NB4 (cell line): ENCODE data around the gene RNF40.

Source experiments
- CTCF ChIP-seq: IDR thresholded peaks from one replicate; pipeline ENCODE4 v1.5.1; 2012; ENCODE audit warnings: low read depth, low read length
- POLR2A ChIP-seq: IDR thresholded peaks from 2 replicates; pipeline ENCODE4 v1.6.1; 2011; ENCODE audit warnings: mild to moderate bottlenecking; ENCODE audit not compliant: insufficient read length; ENCODE audit errors: extremely low read depth
- TF ChIP-seq, protein P1 (sequence below): IDR thresholded peaks from 2 replicates; pipeline ENCODE4 v1.6.1; 2011; ENCODE audit warnings: low read depth, low read length

DNA sequence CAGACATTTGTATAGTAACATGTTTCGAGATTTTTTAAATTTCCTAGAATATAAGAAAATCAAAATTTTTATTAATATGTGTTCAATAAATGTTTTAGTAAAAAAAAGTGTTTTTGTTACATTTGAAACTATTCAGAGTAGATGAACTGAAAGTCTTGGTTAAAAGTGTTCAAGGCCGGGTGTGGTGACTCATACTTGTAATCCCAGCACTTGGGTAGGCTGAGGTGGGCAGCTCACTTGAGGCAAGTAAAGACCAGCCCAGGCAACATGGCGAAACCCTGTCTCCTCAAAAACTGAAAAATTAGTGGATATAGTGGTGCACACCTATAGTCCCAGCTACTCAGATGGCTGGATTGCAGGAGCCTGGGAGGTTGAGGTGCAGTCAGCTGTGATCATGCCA, 30.7 kb upstream of the RNF40 start:
- TF ChIP-seq POLR2A (no peak), CTCF (no peak)
- TF ChIP-seq, protein P1, sequence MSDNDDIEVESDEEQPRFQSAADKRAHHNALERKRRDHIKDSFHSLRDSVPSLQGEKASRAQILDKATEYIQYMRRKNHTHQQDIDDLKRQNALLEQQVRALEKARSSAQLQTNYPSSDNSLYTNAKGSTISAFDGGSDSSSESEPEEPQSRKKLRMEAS = no peak
